Mesendoderm (in vitro differentiated cells): ENCODE measurements around the gene C1QTNF1.

Experiments
- DNase-seq: peaks from one replicate; pipeline ENCODE4 v3.0.0; 2013
- H2AK5ac ChIP-seq: 2 replicates; pipeline ENCODE4 v1.6.1; 2013; ENCODE audit warnings: low read length, inconsistent platforms
- H2BK120ac ChIP-seq: 2 replicates; pipeline ENCODE4 v1.6.1; 2013; ENCODE audit warnings: low read depth, mild to moderate bottlenecking, low read length, moderate library complexity, mixed read lengths
- H2BK15ac ChIP-seq: replicated peaks from 2 replicates; pipeline ENCODE4 v1.6.1; 2013; ENCODE audit warnings: low read depth, mild to moderate bottlenecking, moderate library complexity
- H2BK5ac ChIP-seq: 2 replicates; pipeline ENCODE4 v1.6.1; 2013; ENCODE audit warnings: low read length, inconsistent platforms
- H3K18ac ChIP-seq: 2 replicates; pipeline ENCODE4 v1.6.1; 2013; ENCODE audit warnings: mild to moderate bottlenecking, low read length, mixed read lengths
- H3K23ac ChIP-seq: one replicate; pipeline ENCODE4 v1.6.1; 2013; ENCODE audit warnings: low read length
- H3K27ac ChIP-seq: 2 replicates; pipeline ENCODE4 v1.5.1; 2013; ENCODE audit warnings: low read depth, mild to moderate bottlenecking, inconsistent platforms, low read length, moderate library complexity
- H3K27me3 ChIP-seq: 2 replicates; pipeline ENCODE4 v1.6.1; 2013; ENCODE audit warnings: low read length, control low read depth, mild to moderate bottlenecking, inconsistent platforms; ENCODE audit not compliant: insufficient read depth, poor library complexity
- H3K36me3 ChIP-seq: 2 replicates; pipeline ENCODE4 v1.6.1; 2013; ENCODE audit warnings: low read length, inconsistent platforms; ENCODE audit not compliant: control insufficient read depth, insufficient read depth
- H3K4ac ChIP-seq: one replicate; pipeline ENCODE4 v1.6.1; 2013; ENCODE audit warnings: low read depth, mild to moderate bottlenecking, low read length, moderate library complexity
- H3K4me1 ChIP-seq: 2 replicates; pipeline ENCODE4 v1.6.1; 2013; ENCODE audit warnings: low read depth, low read length, inconsistent platforms; ENCODE audit not compliant: control insufficient read depth
- H3K4me2 ChIP-seq: 2 replicates; pipeline ENCODE4 v1.6.1; 2013; ENCODE audit warnings: low read length
- H3K4me3 ChIP-seq: 2 replicates; pipeline ENCODE4 v1.5.1; 2013; ENCODE audit warnings: mild to moderate bottlenecking, low read length
- H3K56ac ChIP-seq: one replicate; pipeline ENCODE4 v1.6.1; 2013; ENCODE audit warnings: low read length
- H3K79me1 ChIP-seq: 2 replicates; pipeline ENCODE4 v1.6.1; 2013; ENCODE audit warnings: low read length, inconsistent platforms
- H3K79me2 ChIP-seq: 2 replicates; pipeline ENCODE4 v1.6.1; 2013; ENCODE audit warnings: mild to moderate bottlenecking, low read length; ENCODE audit not compliant: control insufficient read depth, insufficient read depth
- H3K9ac ChIP-seq: 2 replicates; pipeline ENCODE4 v1.6.1; 2013; ENCODE audit warnings: low read length, inconsistent platforms
- H4K5ac ChIP-seq: one replicate; pipeline ENCODE4 v1.6.1; 2013; ENCODE audit warnings: low read length
- H4K8ac ChIP-seq: one replicate; pipeline ENCODE4 v1.6.1; 2013; ENCODE audit warnings: low read depth, mild to moderate bottlenecking, control low read depth, low read length, moderate library complexity
- WGBS: extraction: QIAGEN DNeasy Blood & Tissue Kit; methylation state at CpG from one replicate; pipeline ENCODE4 v1.1.7; 2013; ENCODE audit warnings: low lambda C conversion rate, missing lambda C conversion rate; ENCODE audit not compliant: insufficient coverage; ENCODE audit errors: extremely low coverage; 5-methylcytosine and 5-hydroxymethylcytosine counted together

The C1QTNF1 gene

DNA sequence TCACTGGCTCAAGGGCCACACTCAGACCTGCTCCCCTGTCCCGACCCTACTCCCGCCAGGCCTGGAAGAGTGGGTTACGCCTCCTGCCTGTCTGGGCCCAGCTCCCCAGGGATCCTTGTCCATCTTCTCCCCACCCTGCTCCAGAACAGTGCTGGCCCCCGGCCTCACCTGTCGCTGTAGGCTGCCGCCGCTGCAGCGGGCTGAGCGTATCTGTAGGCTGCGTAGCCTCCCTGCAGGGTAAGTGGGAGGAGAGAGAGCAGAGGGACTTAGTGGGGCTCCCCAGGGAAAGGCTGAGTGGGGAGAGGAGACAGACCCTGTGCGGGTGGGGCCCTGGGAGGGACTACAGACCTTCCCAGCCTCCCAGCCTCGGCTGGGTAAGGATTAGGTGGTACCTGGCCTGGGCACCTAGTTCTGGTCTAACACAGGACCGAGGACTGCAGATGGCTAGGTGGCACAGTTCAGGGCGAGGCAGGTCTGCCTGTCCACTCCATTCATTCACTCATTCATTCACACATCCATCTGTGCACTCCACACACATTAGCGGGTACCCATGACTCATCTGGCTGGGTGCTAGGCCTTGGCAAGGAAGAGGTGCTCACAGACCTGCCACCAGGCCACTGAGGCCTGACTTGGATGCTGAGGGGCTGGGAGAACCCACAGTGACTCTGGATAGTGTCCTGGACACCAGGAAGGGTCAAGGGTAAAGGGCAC is 71.5 kb downstream of the C1QTNF1 start:
- no peak for DNase-seq
- H3K23ac ChIP-seq, result no peak overlapping the region
- no peaks in the 10 kb centered on the region for H3K27me3 ChIP-seq
- H2BK5ac ChIP-seq, result no peak overlapping the region
- no peak overlapping the region for H3K4me2 ChIP-seq
- no peaks in the 10 kb centered on the region for H3K36me3 ChIP-seq
- H3K18ac ChIP-seq, result no peak overlapping the region
- H4K8ac ChIP-seq, result no peak overlapping the region
- WGBS, result no CpG with 5 or more reads among the region's 15 CpGs
- H3K4me3 ChIP-seq, result no peak overlapping the region
- H4K5ac ChIP-seq, result no peak overlapping the region
- no peak overlapping the region for H3K9ac ChIP-seq
- H3K4ac ChIP-seq, result no peak overlapping the region
- H3K27ac ChIP-seq, result no peak overlapping the region
- H2BK15ac ChIP-seq, result no peak overlapping the region
- H3K4me1 ChIP-seq, result no peaks in the 10 kb centered on the region
- no peaks in the 10 kb centered on the region for H3K79me1 ChIP-seq
- H2AK5ac ChIP-seq, result no peak overlapping the region
- no peak overlapping the region for H3K56ac ChIP-seq
- no peak overlapping the region for H2BK120ac ChIP-seq
- no peaks in the 10 kb centered on the region for H3K79me2 ChIP-seq

DNA sequence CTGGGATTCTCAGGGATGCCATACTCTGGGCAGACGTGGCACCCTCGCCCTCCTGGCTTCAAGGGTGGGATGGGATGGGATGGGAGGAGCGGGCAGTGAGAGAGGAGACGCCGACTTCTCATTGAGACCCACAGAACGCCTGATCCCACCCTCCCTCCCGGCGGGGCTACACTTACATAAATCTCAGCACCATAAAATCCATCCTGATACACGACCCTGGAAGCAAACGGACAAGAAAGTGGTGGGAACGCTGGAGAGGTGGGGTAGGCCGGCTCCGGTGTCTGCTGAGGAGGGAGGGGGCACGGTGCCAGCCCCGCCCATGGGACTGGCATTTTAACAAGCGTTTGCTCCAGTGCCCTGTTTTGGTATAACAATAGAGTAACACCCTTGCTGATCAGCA is 72.5 kb downstream of the C1QTNF1 start:
- H3K4ac ChIP-seq, result no peak overlapping the region
- DNase-seq, result no peak
- WGBS, result no CpG with 5 or more reads among the region's 16 CpGs
- H3K23ac ChIP-seq, result no peak overlapping the region
- H3K79me1 ChIP-seq, result no peaks in the 10 kb centered on the region
- H3K79me2 ChIP-seq, result no peaks in the 10 kb centered on the region
- H2AK5ac ChIP-seq, result no peak overlapping the region
- H2BK15ac ChIP-seq, result no peak overlapping the region
- no peak overlapping the region for H3K27ac ChIP-seq
- no peaks in the 10 kb centered on the region for H3K4me1 ChIP-seq
- no peaks in the 10 kb centered on the region for H3K36me3 ChIP-seq
- H2BK120ac ChIP-seq, result no peak overlapping the region
- no peak overlapping the region for H2BK5ac ChIP-seq
- H3K9ac ChIP-seq, result no peak overlapping the region
- no peak overlapping the region for H3K4me3 ChIP-seq
- H3K4me2 ChIP-seq, result no peak overlapping the region
- H3K27me3 ChIP-seq, result no peaks in the 10 kb centered on the region
- no peak overlapping the region for H3K18ac ChIP-seq
- no peak overlapping the region for H3K56ac ChIP-seq
- H4K8ac ChIP-seq, result no peak overlapping the region
- no peak overlapping the region for H4K5ac ChIP-seq

DNA sequence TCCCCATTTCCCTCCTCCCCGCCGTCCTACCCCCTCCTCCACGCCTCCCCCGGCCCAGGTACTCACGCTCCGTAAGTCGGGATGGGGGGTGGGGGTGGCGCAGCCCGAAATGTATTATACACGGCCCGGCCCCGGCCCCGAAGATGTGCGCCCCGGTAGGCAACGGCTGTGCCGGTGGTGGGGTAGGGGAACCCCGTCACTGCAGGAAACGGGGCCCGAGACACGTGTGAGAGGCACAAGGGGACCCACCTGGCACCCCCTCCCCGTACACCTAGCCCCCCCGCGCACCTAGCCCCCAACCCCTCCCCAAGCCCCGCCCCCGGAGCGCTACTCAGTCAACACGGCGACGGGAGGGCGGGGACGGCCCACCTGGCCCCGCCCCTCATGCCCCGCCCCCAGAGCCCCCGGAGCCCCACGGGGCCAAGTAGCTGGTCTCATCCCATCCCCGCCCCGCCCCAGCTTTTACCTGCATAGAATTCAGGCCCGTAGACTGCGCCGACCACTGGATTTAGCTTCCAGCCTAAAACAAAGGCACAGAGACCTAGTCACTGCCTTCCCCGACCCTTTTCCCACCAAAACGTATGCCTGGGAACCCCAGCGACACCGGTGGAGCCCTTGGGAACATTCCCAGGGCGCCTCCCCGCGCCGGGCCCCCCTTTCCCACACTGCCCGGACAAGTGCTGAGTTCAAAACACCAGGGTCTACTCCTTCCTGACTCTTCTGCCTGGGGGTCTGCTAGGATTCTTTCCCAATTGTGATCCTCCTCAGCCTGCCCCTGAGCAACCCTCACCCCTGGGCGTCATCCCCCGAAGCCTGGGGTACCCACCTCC is 73.5 kb downstream of the C1QTNF1 start:
- Histone ChIP-seq H3K79me2 (no peaks in the 10 kb centered on the region), H4K8ac (no peak overlapping the region), H3K9ac (peak overlapping the region; percentile 29), H3K4me3 (no peak overlapping the region), H2BK15ac (no peak overlapping the region), H3K4ac (no peak overlapping the region), H2BK120ac (no peak overlapping the region), H3K4me1 (no peaks in the 10 kb centered on the region), H3K79me1 (no peaks in the 10 kb centered on the region), H2AK5ac (no peak overlapping the region), H3K18ac (no peak overlapping the region), H3K27me3 (no peaks in the 10 kb centered on the region), H3K23ac (no peak overlapping the region), H3K56ac (peak overlapping the region; percentile 76), H4K5ac (no peak overlapping the region), H2BK5ac (no peak overlapping the region), H3K36me3 (no peaks in the 10 kb centered on the region), H3K4me2 (peak overlapping the region; percentile 27), H3K27ac (no peak overlapping the region)
- no CpG with 5 or more reads among the region's 52 CpGs for WGBS
- no peak for DNase-seq

DNA sequence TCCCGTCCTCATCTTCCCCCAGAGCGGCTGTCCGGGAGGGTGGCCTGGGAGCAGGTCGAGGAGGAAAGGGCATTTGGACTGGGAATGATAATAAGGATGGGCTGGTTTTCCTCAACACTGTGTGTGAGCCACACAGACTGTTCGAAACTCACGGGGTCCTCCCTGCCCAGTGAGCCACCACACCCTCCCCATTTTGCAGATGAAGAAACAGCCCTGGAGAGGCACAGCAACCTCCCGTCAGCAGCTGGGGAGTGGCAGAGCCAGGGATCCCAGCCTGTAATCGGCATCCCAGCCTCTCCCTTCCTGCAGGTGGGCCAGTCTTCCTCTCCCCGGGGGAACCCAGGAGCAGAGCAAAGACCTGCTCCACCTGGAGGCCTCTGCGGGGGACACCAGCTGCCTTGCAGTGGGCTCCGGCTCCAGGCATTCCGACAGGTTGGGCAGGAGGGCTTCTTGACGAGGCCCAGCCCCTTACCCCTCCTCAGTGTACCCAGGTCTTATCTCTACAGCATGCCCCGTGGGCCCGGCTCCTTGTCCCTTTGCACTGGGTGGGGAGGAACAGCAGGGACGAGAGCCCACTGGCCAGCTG is 74.4 kb downstream of the C1QTNF1 start:
- WGBS, result no CpG with 5 or more reads among the region's 16 CpGs
- Histone ChIP-seq H3K27me3 (no peaks in the 10 kb centered on the region), H3K36me3 (no peaks in the 10 kb centered on the region), H3K56ac (no peak overlapping the region), H4K8ac (no peak overlapping the region), H3K4me3 (no peak overlapping the region), H3K4ac (no peak overlapping the region), H3K27ac (no peak overlapping the region), H2BK120ac (no peak overlapping the region), H2BK15ac (no peak overlapping the region), H3K18ac (no peak overlapping the region), H3K4me1 (no peaks in the 10 kb centered on the region), H3K79me2 (no peaks in the 10 kb centered on the region), H2BK5ac (no peak overlapping the region), H3K79me1 (no peaks in the 10 kb centered on the region), H3K9ac (no peak overlapping the region), H2AK5ac (no peak overlapping the region), H3K23ac (no peak overlapping the region), H4K5ac (no peak overlapping the region), H3K4me2 (no peak overlapping the region)
- DNase-seq, result no peak
